ENCODE data around the gene KAT8. TPM values are rescaled to one million over a fixed set of nuclear protein-coding genes. Genes with fewer than 3 reads are reported as not detected.

Gene KAT8
- total and polyA plus RNA-seq, 2 of the 13 experiments (the other 11 are each of a cell fraction or from before 2014, with no cell fraction given) = 79.0 to 84.2 TPM

DNA sequence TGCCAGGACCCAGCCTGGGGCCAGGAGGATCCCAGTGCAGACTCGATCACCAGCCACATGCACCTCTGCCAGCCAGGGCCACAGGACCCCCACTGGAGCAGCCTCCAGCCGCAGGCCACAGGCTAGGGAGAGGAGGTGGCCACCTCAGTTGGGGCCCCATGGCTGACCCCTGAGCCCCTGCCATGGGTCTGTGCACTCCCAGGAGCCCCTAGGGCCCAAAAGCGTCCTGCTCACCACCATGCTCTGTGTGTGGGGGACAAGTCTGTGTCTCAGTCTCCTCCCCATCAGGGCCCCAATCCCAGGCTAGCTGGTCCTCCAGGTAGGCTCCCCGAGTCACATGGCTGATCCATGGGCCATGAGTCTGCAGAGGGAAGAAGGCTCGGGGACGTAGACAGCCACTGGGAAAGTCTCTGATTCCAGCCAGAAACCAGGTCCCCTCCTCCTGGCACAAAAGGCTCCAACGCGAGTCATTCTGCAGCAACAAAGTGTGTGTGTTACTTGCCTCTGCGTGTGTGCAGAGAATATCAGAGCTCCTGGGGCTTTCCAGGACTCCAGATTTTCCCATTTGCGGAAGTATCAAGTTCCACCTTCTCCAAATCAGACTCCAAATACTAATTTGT, 24.1 kb downstream of the KAT8 start (continued):
- TF ChIP-seq MXD4 (CRISPR knock-in tag; IDR thresholded peaks at IDR 0.05) (no peak; the same call in 1 of the 2 replicates), E2F2 (CRISPR knock-in tag; IDR thresholded peaks at IDR 0.05; ENCODE audit: borderline replicate concordance) (no peak), ATF2 (CRISPR knock-in tag; IDR thresholded peaks at IDR 0.05) (peak; percentile 19; the same call in 1 of the 2 replicates), CEBPG (CRISPR knock-in tag; IDR thresholded peaks at IDR 0.05) (0 out of 2 replicates have a peak, but pooled peaks have one; percentile 22), ISX (CRISPR knock-in tag; conservative IDR thresholded peaks at IDR 0.05) (no peak), ETV6 (CRISPR knock-in tag; conservative IDR thresholded peaks at IDR 0.05) (no peak), ZNF780A (CRISPR knock-in tag; IDR thresholded peaks at IDR 0.05) (no peak), PPARG (CRISPR knock-in tag; conservative IDR thresholded peaks at IDR 0.05) (peak; percentile 13; the same call in 1 of the 2 replicates), ETV5 (CRISPR knock-in tag; IDR thresholded peaks at IDR 0.05; ENCODE audit: borderline replicate concordance) (no peak), BRCA1 (CRISPR knock-in tag; IDR thresholded peaks at IDR 0.05) (no peak), ZNF781 (CRISPR knock-in tag; IDR thresholded peaks at IDR 0.05; ENCODE audit: borderline replicate concordance, not compliant biosample characterization) (no peak), RNF219 (CRISPR knock-in tag; IDR thresholded peaks at IDR 0.05) (no peak), RXRA (CRISPR knock-in tag; IDR thresholded peaks at IDR 0.05) (peak; percentile 40; the same call in 1 of the 2 replicates)
- TF ChIP-seq, protein P1, sequence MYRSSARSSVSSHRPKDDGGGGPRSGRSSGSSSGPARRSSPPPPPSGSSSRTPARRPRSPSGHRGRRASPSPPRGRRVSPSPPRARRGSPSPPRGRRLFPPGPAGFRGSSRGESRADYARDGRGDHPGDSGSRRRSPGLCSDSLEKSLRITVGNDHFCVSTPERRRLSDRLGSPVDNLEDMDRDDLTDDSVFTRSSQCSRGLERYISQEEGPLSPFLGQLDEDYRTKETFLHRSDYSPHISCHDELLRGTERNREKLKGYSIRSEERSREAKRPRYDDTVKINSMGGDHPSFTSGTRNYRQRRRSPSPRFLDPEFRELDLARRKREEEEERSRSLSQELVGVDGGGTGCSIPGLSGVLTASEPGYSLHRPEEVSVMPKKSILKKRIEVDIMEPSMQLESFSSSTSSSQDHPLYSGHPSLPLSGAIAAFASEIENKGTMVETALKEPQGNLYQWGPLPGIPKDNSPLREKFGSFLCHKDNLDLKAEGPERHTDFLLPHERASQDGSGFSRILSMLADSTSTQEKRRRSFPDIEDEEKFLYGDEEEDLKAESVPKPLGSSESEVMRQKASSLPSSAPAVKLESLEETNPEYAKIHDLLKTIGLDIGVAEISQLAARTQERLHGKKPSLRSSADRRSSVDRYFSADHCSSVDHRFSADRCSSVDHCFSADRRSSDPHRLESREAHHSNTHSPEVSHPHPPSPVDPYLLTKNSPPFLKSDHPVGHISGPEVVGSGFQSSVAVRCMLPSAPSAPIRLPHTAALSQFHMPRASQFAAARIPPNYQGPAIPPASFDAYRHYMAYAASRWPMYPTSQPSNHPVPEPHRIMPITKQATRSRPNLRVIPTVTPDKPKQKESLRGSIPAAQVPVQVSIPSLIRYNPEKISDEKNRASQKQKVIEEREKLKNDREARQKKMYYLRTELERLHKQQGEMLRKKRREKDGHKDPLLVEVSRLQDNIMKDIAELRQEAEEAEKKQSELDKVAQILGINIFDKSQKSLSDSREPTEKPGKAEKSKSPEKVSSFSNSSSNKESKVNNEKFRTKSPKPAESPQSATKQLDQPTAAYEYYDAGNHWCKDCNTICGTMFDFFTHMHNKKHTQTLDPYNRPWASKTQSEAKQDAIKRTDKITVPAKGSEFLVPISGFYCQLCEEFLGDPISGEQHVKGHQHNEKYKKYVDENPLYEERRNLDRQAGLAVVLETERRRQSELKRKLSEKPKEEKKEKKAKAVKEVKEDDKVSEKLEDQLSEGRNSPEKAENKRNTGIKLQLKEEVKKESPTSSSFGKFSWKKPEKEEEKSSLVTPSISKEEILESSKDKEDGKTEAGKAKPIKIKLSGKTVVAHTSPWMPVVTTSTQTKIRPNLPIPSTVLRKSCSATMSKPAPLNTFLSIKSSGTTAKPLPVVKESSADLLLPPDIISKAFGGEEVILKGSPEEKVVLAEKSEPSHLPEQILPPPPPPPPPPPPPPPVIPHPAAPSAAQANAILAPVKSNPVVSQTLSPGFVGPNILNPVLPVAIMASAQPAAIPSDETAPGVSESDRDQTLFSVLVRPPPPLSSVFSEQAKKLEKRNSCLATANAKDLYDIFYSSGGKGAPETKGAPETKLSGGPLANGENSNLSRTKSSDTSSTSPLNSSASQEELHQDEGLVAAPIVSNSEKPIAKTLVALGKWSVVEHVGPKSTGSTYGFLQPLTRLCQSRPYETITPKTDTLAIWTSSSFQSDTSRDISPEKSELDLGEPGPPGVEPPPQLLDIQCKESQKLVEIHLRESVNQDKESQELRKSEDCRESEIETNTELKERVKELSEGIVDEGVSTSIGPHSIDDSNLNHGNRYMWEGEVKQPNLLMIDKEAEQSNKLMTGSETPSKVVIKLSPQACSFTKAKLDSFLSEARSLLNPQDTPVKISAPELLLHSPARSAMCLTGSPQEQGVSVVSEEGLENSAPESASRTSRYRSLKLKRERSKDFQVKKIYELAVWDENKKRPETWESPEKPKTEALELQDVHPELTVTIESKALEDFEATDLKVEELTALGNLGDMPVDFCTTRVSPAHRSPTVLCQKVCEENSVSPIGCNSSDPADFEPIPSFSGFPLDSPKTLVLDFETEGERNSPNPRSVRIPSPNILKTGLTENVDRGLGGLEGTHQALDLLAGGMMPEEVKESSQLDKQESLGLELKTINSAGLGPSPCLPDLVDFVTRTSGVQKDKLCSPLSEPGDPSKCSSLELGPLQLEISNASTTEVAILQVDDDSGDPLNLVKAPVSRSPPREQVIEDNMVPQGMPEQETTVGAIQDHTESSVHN (CRISPR knock-in tag; IDR thresholded peaks at IDR 0.05) = no peak
- TF ChIP-seq, protein P2, sequence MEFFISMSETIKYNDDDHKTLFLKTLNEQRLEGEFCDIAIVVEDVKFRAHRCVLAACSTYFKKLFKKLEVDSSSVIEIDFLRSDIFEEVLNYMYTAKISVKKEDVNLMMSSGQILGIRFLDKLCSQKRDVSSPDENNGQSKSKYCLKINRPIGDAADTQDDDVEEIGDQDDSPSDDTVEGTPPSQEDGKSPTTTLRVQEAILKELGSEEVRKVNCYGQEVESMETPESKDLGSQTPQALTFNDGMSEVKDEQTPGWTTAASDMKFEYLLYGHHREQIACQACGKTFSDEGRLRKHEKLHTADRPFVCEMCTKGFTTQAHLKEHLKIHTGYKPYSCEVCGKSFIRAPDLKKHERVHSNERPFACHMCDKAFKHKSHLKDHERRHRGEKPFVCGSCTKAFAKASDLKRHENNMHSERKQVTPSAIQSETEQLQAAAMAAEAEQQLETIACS (CRISPR knock-in tag; IDR thresholded peaks at IDR 0.05) = no peak

Data from HepG2 (cell line).